ENCODE results near the gene ZNF195.
"Not testable (repeated sequence)": the region's sequence is repeated elsewhere in the genome, so short reads cannot be mapped to it uniquely, and the experiment has no call there.

Gene ZNF195

DNA sequence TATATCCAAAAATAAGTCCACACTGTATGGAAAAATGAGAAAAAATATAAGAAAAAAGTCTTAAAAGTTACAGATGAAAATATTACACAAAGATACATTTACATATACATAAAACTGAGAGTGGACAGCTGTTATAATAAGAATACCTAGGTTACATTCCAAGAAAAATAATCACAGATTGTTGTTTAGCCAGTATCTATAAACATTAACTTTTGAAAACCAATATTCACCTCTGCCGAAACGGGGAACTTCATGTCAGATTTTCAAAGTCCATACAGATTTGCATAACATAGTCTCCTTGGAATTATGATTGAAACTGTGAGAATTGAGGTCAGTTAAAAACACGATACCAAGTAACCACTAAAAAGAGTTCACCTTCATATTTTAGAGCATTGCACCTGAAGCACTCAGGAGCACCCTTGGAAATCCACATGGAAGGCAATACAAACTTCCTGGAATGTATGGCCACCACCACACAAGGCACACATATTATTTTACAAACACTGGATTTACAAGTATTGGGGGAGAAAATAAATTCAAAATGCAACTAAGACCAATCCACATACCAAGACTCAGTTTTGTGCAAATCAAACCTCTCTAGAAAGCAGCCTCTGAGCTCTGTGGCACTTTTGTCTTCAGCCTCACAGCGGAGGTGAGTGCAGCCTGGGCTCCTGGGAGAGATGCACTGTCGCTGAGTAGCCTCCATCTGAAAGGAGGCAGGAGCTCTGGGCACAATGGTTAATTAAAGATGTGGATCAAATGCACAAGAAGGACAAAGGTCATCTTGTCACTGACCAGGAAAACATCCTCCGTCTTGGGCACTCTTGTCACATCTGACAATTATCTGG lies 34.4 kb downstream of the ZNF195 start:
- H3K36me3 Mint-ChIP-seq (ENCODE audit: low read depth) = peaks cover 12% of the 10 kb centered on the region
- H3K27ac Mint-ChIP-seq = no peak overlapping the region
- H3K27me3 Mint-ChIP-seq = peaks cover 26% of the 10 kb centered on the region
- peaks cover 9% of the 10 kb centered on the region for H3K9me3 Mint-ChIP-seq
- no peak overlapping the region for H3K4me3 Mint-ChIP-seq
- H3K4me1 Mint-ChIP-seq (ENCODE audit: low read depth) = peaks cover 5% of the 10 kb centered on the region

DNA sequence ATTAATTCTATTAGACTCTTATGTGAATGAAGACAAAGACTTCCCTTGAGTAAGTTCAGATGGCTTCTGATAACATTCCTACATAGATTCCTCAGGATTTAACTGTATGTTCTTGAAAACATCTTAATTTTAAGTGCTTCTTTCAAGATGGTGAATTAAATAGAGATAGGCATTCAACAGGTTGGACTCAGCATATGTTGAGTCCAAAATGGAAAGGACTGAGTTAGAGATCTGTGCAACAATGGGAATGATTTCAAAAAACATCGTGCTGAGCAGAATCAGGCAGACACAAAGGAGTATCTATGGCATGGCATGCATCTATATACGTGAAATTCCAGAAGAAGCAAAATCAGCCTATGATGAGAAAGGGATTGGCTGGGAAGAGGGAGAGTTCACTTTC lies 36.2 kb downstream of the ZNF195 start:
- Mint-ChIP-seq H3K4me3 (no peak overlapping the region), H3K9me3 (peaks cover 6% of the 10 kb centered on the region), H3K27me3 (peaks cover 39% of the 10 kb centered on the region), H3K36me3 (ENCODE audit: low read depth) (peaks cover 8% of the 10 kb centered on the region), H3K27ac (no peak overlapping the region), H3K4me1 (ENCODE audit: low read depth) (peaks cover 5% of the 10 kb centered on the region)

DNA sequence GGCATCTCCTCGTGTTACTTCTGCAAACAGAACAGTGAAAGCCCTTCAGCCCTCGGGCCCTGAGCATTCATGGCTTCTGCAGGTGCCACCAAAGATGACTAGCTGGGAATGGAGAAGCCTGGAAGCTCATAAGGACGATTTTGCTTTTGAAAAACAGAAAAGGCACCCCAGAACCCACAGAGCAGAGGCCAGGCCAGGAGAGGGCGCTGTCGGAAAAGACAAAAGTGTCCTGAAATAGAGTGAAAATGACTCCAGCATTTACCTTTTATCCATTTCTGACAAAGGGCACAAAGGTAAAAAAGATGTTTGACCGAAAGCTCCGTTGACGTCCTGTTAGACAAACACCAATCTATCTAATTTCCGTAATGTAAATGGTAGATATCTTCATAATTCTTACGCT lies 37.6 kb downstream of the ZNF195 start:
- no peaks in the 10 kb centered on the region for H3K36me3 Mint-ChIP-seq (ENCODE audit: low read depth)
- no peak overlapping the region for H3K4me3 Mint-ChIP-seq
- no peaks in the 10 kb centered on the region for H3K9me3 Mint-ChIP-seq
- peaks cover 5% of the 10 kb centered on the region for H3K4me1 Mint-ChIP-seq (ENCODE audit: low read depth)
- peaks cover 39% of the 10 kb centered on the region for H3K27me3 Mint-ChIP-seq
- H3K27ac Mint-ChIP-seq = no peak overlapping the region

DNA sequence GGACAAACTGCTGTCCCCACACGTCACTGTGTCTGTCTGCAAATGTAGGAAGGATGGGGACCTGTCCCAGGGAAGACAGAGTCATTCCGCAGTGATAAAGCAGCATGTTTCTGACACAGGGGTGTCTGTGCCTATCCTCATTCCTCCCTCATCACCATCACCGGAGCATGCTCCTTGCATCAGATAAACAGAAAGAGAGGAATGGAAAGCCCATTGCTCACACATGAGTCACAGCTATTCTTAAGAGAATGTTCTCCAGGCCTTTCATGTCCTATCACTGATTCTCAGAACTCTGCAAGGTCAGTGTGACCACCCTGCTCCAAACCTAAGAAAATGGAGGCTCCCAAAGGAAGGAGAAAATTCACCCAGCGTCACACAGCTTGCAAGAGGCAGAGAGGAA lies 38.9 kb downstream of the ZNF195 start:
- H3K27me3 Mint-ChIP-seq = peaks cover 39% of the 10 kb centered on the region

DNA sequence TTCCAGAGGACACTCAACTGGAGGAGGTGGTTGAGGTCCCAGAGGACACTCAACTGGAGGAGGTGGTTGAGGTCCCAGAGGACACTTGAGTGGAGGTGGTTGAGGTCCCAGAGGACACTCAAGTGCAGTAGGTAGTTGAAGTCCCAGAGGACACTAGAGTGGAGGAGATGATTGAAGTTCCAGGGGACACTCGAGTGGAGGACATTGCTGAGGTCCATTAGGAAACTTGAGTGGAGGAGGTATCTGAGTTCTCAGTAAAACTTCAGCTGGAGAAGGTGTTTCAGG lies 39.7 kb downstream of the ZNF195 start:
- H3K36me3 Mint-ChIP-seq (ENCODE audit: low read depth) = no peaks in the 10 kb centered on the region
- H3K27ac Mint-ChIP-seq = no peak overlapping the region
- H3K4me3 Mint-ChIP-seq = no peak overlapping the region
- no peaks in the 10 kb centered on the region for H3K4me1 Mint-ChIP-seq (ENCODE audit: low read depth)
- no peaks in the 10 kb centered on the region for H3K9me3 Mint-ChIP-seq
- H3K27me3 Mint-ChIP-seq = peaks cover 39% of the 10 kb centered on the region

More for the DNA sequence above, 38.9 kb downstream of the ZNF195 start:
- Mint-ChIP-seq H3K36me3 (ENCODE audit: low read depth) (no peaks in the 10 kb centered on the region), H3K9me3 (no peaks in the 10 kb centered on the region), H3K27ac (no peak overlapping the region), H3K4me1 (ENCODE audit: low read depth) (no peaks in the 10 kb centered on the region), H3K4me3 (no peak overlapping the region)

DNA sequence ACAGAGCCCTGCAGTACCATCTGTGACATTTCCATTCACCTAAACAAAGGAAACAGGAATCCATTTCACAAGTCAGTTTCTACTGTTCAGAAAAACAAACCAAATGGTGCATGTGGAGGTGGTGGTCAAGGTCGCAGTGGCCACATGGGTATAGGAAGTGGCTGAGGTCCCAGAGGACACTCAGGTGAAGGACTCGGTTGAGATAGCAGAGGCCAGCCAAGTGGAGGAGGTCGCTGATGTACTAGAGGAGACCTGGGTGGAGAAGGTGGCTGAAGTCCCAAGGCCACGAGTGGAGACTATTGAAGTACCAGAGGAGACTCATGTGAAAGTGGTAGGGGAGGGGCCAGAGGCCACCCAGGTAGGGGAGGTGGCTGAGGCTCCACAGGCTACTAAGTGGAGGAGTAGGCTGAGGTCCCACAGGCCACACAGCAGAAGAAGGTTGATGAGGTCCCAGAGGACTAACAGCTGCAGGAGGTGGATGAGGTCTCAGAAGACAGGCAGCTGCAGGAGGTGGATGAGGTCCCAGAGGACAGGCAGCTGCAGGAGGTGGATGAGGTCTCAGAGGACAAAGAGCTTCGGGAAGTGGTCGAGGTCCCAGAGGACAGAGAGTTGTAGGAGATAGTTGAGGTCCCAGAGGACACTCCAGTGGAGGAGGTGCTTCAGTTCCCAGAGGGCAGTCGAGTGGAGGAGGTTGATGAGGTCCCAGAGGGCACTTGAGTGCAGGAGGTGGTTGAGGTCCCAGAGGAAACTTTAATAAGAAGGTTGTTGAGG lies 40.2 kb downstream of the ZNF195 start:
- Mint-ChIP-seq H3K9me3 (no peaks in the 10 kb centered on the region), H3K4me1 (ENCODE audit: low read depth) (no peaks in the 10 kb centered on the region), H3K27ac (no peak overlapping the region), H3K36me3 (ENCODE audit: low read depth) (no peaks in the 10 kb centered on the region), H3K27me3 (peaks cover 39% of the 10 kb centered on the region), H3K4me3 (no peak overlapping the region)

DNA sequence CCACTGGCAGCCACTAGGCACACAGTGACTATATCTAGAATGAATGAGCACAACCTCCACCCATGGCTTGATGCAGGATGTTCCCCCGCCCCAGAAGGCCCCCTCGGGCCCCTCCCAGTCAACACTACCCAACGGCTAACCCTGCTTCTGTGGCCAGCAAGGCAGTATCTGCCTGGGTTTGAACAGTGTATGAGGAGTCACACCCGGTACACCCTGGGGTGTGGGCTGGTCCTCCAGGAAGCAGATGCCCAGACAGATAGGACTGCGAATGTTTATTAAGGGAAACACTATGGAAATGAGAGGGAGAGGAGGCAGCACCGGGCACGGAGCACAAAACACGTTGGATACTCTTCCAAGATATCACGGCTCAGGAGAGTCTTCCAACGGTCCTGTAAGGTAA lies 42.5 kb downstream of the ZNF195 start:
- H3K9me3 Mint-ChIP-seq; H3K27ac Mint-ChIP-seq; H3K4me1 Mint-ChIP-seq (ENCODE audit: low read depth); H3K36me3 Mint-ChIP-seq (ENCODE audit: low read depth); H3K4me3 Mint-ChIP-seq: not testable (repeated sequence)
- peaks cover 32% of the 10 kb centered on the region for H3K27me3 Mint-ChIP-seq

DNA sequence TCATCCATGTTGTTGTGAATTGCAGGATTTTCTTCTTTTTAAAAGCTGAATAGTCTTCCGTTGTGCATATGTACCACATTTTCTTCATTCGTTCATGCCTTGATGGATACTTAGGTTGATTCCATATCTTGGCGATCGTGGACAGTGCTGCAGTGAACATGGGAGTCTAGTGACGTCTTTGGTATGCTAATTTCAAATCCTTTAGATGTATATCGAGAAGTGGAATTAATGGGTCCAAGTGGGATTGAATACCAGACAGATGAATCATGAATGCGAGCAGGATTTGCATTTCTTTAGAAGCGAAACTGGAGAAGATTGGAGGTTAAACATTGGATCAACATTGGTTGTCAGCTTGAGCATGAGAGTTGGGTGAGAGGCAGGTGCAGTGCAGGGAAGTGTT lies 45.8 kb downstream of the ZNF195 start:
- not testable (repeated sequence) for H3K36me3 Mint-ChIP-seq (ENCODE audit: low read depth); H3K27ac Mint-ChIP-seq; H3K4me1 Mint-ChIP-seq (ENCODE audit: low read depth); H3K9me3 Mint-ChIP-seq; H3K27me3 Mint-ChIP-seq; H3K4me3 Mint-ChIP-seq

DNA sequence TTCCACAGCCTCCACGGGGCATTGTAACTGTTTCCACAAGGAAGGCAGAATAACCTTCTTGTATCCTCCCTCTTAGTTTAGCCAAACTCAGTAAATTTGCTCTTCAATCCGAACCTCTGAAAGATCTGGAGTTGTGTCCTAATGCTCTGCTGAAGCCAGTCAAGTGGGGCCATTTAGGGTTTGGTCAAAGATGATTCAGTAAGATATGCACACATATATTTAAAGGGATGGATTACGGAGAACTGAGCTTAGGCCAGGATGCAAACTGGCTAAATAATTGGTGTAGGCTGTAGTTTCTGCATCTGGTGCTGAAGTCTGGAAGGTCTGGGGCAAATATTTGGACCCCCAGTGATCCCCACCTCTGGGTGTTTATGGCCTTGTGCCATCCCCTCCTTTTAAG lies 47.9 kb downstream of the ZNF195 start:
- H3K4me1 Mint-ChIP-seq (ENCODE audit: low read depth); H3K4me3 Mint-ChIP-seq; H3K36me3 Mint-ChIP-seq (ENCODE audit: low read depth); H3K27me3 Mint-ChIP-seq; H3K9me3 Mint-ChIP-seq; H3K27ac Mint-ChIP-seq: not testable (repeated sequence)

DNA sequence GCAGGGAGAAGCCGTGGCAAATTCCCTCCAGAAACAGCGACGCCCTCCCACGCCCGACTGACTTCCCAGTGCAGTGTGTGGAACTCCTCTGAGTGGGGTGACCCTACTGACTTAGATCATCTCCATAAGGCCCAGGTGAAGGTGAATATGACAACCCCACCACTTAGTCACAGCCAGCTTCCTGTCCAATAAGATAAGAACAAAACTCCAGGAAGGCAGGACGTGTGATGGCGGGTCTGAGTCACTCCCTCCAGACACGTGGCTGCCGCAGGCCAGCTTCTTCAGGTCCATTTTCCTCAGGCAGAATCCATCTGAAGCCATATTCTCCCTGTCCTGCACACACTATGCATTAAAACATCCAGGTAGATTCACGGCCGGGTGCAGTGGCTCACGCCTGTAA lies 48.9 kb downstream of the ZNF195 start:
- not testable (repeated sequence) for H3K9me3 Mint-ChIP-seq; H3K4me3 Mint-ChIP-seq; H3K4me1 Mint-ChIP-seq (ENCODE audit: low read depth); H3K27ac Mint-ChIP-seq; H3K27me3 Mint-ChIP-seq; H3K36me3 Mint-ChIP-seq (ENCODE audit: low read depth)

DNA sequence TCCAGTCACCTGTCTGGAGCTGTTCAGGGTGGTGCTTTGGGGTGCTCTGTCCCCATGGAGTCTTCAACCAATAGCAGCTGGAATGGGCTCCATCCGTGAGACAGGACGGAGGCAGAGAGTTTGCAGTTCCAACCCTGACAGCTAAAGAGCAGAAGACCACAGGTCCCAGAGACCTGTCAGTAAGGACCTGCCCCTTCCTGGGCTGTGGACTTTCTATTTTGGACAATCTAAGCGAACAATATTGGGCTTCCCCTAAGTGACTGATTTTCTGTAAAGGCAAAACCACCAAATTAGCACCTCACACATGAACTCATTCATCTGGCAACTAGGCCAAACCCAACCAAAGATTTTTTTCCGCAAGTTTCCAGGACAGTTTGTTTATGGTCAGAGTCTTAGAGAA lies 50.4 kb downstream of the ZNF195 start:
- H3K27ac Mint-ChIP-seq; H3K27me3 Mint-ChIP-seq; H3K4me3 Mint-ChIP-seq; H3K36me3 Mint-ChIP-seq (ENCODE audit: low read depth); H3K9me3 Mint-ChIP-seq; H3K4me1 Mint-ChIP-seq (ENCODE audit: low read depth): not testable (repeated sequence)

DNA sequence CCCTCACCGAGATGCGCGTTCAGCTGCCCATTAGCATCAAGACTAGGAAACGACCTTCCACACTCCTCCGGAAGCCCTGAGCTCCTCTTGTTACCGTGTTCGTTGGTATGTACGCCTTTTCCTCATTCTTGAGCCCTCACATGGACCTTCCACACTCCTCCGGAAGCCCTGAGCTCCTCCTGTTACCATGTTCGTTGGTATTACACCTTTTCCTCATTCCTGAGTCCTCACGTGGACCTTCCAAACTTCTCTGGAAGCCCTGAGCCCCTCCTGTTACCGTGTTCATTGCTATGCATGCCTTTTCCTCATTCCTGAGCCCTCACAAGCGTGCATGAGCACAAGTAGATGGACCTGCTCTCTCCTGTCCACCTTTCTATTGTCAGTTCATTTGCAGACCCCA lies 52.5 kb downstream of the ZNF195 start:
- H3K36me3 Mint-ChIP-seq (ENCODE audit: low read depth); H3K4me3 Mint-ChIP-seq; H3K4me1 Mint-ChIP-seq (ENCODE audit: low read depth); H3K9me3 Mint-ChIP-seq; H3K27ac Mint-ChIP-seq; H3K27me3 Mint-ChIP-seq: not testable (repeated sequence)

DNA sequence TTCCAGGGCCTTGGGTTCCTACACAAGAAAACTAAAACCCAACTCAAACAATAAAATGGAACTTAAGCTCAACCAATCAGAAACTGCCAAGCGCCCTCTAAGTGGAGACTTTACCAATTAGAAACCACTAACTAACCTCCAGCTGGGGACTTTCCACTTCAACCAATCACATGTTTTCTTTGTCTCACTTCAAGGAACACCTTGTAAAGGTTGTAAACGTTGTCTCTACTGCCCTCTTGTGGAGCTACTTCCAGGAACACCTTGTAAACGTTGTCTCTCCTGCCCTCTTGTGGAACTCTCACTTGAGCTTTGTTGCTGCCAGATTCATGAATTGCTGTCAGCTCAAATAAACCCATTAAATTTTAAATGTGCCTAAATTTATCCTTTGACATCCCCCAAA lies 54.2 kb downstream of the ZNF195 start:
- not testable (repeated sequence) for H3K36me3 Mint-ChIP-seq (ENCODE audit: low read depth); H3K27me3 Mint-ChIP-seq; H3K4me3 Mint-ChIP-seq; H3K9me3 Mint-ChIP-seq; H3K4me1 Mint-ChIP-seq (ENCODE audit: low read depth); H3K27ac Mint-ChIP-seq

Measured in stimulated activated naive CD8-positive, alpha-beta T cell treated with anti-CD3 and anti-CD28 coated beads, Interleukin-15, Interleukin-2, amounts not matched to agents 100 ng/mL and 50 ng/mL, for 24 hours (primary cell).